22Rv1 (cell line): ENCODE measurements around the gene GABARAP.

ENCODE experiments used
- H3K27ac ChIP-seq: fragments of 450-650 bp; 2 replicates; pipeline ENCODE4 v1.5.1; 2017
- ZFX ChIP-seq: fragments of 450-650 bp; IDR thresholded peaks from 2 replicates; pipeline ENCODE4 v1.6.1; 2017; ENCODE audit warnings: antibody characterized with exemption, borderline replicate concordance
- TF ChIP-seq, protein P1 (sequence below): fragments of 450-650 bp; IDR thresholded peaks from 2 replicates; pipeline ENCODE4 v1.5.1; 2017; ENCODE audit warnings: mild to moderate bottlenecking

Gene GABARAP

GRCh38 chr17:7283471-7284216 is 41.4 kb upstream of the GABARAP start:
- no peak overlapping the region for H3K27ac ChIP-seq
- TF ChIP-seq ZFX: no peak
- TF ChIP-seq, protein P1, sequence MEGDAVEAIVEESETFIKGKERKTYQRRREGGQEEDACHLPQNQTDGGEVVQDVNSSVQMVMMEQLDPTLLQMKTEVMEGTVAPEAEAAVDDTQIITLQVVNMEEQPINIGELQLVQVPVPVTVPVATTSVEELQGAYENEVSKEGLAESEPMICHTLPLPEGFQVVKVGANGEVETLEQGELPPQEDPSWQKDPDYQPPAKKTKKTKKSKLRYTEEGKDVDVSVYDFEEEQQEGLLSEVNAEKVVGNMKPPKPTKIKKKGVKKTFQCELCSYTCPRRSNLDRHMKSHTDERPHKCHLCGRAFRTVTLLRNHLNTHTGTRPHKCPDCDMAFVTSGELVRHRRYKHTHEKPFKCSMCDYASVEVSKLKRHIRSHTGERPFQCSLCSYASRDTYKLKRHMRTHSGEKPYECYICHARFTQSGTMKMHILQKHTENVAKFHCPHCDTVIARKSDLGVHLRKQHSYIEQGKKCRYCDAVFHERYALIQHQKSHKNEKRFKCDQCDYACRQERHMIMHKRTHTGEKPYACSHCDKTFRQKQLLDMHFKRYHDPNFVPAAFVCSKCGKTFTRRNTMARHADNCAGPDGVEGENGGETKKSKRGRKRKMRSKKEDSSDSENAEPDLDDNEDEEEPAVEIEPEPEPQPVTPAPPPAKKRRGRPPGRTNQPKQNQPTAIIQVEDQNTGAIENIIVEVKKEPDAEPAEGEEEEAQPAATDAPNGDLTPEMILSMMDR: no peak

DNA sequence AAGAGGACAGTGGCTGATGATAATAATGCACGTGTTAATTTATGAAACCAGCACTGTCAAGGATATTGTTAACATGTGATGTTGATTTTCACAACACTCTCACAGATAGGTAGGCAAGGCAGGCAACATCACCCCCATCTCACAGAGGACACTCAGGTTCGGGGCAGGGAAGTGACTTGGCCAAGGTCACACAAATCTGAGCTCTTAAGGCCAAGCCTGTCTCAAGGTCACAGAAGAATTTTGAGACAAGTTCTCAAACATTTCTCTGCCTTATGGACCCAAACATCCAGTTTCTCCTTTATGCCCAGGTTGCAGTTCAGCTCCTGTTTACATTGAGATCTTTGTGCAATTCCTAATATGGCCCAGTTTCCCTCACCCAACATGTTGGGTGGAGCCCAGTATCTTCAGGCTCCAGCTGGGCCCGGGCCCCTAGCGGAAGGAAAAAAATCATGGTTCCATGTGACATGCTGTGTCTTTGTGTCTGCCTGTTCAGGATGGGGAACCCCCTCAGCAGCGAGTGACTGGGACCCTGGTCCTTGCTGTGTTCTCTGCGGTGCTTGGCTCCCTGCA is 40.6 kb upstream of the GABARAP start:
- no peak for TF ChIP-seq ZFX
- TF ChIP-seq, protein P1: no peak
- no peak overlapping the region for H3K27ac ChIP-seq

GRCh38 chr17:7281953-7282751 is 39.9 kb upstream of the GABARAP start:
- H3K27ac ChIP-seq: no peak overlapping the region
- TF ChIP-seq, protein P1: no peak
- no peak for TF ChIP-seq ZFX

DNA sequence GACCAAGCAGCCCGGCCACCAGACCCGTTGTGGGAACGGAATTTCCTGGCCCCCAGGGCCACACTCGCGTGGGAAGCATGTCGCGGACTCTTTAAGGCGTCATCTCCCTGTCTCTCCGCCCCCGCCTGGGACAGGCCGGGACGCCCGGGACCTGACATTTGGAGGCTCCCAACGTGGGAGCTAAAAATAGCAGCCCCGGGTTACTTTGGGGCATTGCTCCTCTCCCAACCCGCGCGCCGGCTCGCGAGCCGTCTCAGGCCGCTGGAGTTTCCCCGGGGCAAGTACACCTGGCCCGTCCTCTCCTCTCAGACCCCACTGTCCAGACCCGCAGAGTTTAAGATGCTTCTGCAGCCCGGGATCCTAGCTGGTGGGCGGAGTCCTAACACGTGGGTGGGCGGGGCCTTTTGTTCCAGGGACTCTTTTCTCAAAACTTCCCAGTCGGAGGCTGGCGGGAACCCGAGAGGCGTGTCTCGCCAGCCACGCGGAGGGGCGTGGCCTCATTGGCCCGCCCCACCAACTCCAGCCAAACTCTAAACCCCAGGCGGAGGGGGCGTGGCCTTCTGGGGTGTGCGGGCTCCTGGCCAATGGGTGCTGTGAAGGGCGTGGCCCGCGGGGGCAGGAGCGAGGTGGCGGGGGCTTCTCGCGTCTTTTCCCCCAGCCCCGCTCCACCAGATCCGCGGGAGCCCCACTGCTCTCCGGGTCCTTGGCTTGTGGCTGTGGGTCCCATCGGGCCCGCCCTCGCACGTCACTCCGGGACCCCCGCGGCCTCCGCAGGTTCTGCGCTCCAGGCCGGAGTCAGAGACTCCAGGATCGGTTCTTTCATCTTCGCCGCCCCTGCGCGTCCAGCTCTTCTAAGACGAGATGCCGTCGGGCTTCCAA is 39.1 kb upstream of the GABARAP start, which contains the start of gene SLC2A4:
SLC2A4 (plus strand) TSS at position 645 of the 879 bp plus-strand sequence; CDS start at position 862, 217 bp downstream.
- H3K27ac ChIP-seq: peak within 1 kb of the TSS; percentile 69
- TF ChIP-seq, protein P1: no peak
- no peak for TF ChIP-seq ZFX

DNA sequence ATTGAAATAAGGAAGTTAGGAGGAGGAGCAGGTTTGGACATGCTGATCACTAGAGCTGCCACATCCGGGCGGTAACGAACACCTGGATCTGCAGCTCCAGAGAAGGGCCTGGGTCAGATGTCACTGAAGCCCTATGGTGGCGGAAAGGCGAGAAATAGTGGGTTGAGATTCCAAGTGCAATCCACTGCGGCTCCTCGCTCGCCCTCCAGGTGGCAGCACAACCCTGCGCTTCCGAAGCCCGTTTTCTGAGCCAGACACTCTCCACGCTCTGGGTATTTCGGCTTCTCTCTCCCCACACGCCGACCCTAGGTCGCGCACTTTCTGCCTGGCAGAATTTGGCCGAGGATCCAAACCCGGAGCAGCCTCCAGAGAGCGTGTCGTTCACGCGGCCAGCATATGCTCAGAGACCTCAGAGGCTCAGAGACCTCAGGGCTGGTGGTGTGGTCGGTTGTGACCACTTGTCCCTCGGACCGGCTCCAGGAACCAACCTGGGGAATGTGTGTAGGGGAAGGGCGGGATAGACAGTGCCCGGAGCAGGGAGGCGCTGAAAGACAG is 38.3 kb upstream of the GABARAP start:
- H3K27ac ChIP-seq: peak overlapping the region; percentile 69
- TF ChIP-seq, protein P1: peak; percentile 86
- TF ChIP-seq ZFX: no peak

- TF ChIP-seq ZFX: no peak
These were observed 37.2 kb upstream of the GABARAP start for GRCh38 chr17:7279448-7279847.

GRCh38 chr17:7266784-7267183 is 24.5 kb upstream of the GABARAP start:
- no peak for TF ChIP-seq ZFX
- TF ChIP-seq, protein P1: no peak
- peak overlapping the region; percentile 61 for H3K27ac ChIP-seq

More at GRCh38 chr17:7279448-7279847, 37.2 kb upstream of the GABARAP start:
- H3K27ac ChIP-seq: no peak overlapping the region; the same call in 1 of the 2 replicates
